ENCODE measurements around the gene ADK.

Gene ADK

GRCh38 chr10:74645692-74646091 is 494.7 kb downstream of the ADK start:
- no peak overlapping the region for H3K27ac ChIP-seq
- TF ChIP-seq CTCF (conservative IDR thresholded peaks at IDR 0.05): no peak
- no peak for TF ChIP-seq ZFX (IDR thresholded peaks at IDR 0.05)

- H3K27ac ChIP-seq: no peak overlapping the region
Measured at GRCh38 chr10:74650613-74651012, 499.6 kb downstream of the ADK start.

GRCh38 chr10:74651565-74651964 is 500.5 kb downstream of the ADK start:
- TF ChIP-seq CTCF (conservative IDR thresholded peaks at IDR 0.05) (no peak), ZFX (IDR thresholded peaks at IDR 0.05) (no peak)
- no peak overlapping the region for H3K27ac ChIP-seq

More at GRCh38 chr10:74650613-74651012, 499.6 kb downstream of the ADK start:
- TF ChIP-seq CTCF (conservative IDR thresholded peaks at IDR 0.05): no peak
- no peak for TF ChIP-seq ZFX (IDR thresholded peaks at IDR 0.05)

GRCh38 chr10:74652664-74653063 is 501.6 kb downstream of the ADK start:
- TF ChIP-seq CTCF (conservative IDR thresholded peaks at IDR 0.05) (no peak), ZFX (IDR thresholded peaks at IDR 0.05) (no peak)
- H3K27ac ChIP-seq: no peak overlapping the region

GRCh38 chr10:74658511-74658910 is 507.5 kb downstream of the ADK start:
- H3K27ac ChIP-seq: no peak overlapping the region

GRCh38 chr10:74662635-74663034 is 511.6 kb downstream of the ADK start:
- no peak for TF ChIP-seq ZFX (IDR thresholded peaks at IDR 0.05)
- TF ChIP-seq CTCF (conservative IDR thresholded peaks at IDR 0.05): no peak
- H3K27ac ChIP-seq: no peak overlapping the region

More at GRCh38 chr10:74658511-74658910, 507.5 kb downstream of the ADK start:
- TF ChIP-seq ZFX (IDR thresholded peaks at IDR 0.05) (no peak), CTCF (conservative IDR thresholded peaks at IDR 0.05) (no peak)

- TF ChIP-seq CTCF (conservative IDR thresholded peaks at IDR 0.05) (no peak), ZFX (IDR thresholded peaks at IDR 0.05) (no peak)
- no peak overlapping the region for H3K27ac ChIP-seq
Measured at GRCh38 chr10:74669210-74669609, 518.2 kb downstream of the ADK start.
